Stimulated activated CD8-positive, alpha-beta memory T cell treated with anti-CD3 and anti-CD28 coated beads, Interleukin-15, amount 100 ng/mL, for 48 hours (primary cell): Measurements from ENCODE around the gene DNAI2.

ENCODE experiments used
- DNase-seq, 2 donors: peaks; one replicate each; pipeline ENCODE4 v3.0.0-alpha.2; 2020; ENCODE audit warnings: low read depth in 2 of 2

The DNAI2 gene

GRCh38 chr17:74305865-74306654 lies 32.0 kb downstream of the DNAI2 start:
- no peak for DNase-seq

- DNase-seq: no peak
Observed at GRCh38 chr17:74307984-74308773, 34.1 kb downstream of the DNAI2 start.

GRCh38 chr17:74309902-74310301 lies 35.9 kb downstream of the DNAI2 start:
- no peak for DNase-seq

GRCh38 chr17:74314877-74315276 lies 40.8 kb downstream of the DNAI2 start:
- no peak for DNase-seq

- DNase-seq: no peak
Observed at GRCh38 chr17:74316220-74316619, 42.2 kb downstream of the DNAI2 start.

- no peak for DNase-seq
Observed at GRCh38 chr17:74317071-74317470, 43.0 kb downstream of the DNAI2 start.

GRCh38 chr17:74318391-74318790 lies 44.4 kb downstream of the DNAI2 start:
- DNase-seq: no peak

GRCh38 chr17:74324521-74324920 lies 50.5 kb downstream of the DNAI2 start:
- no peak for DNase-seq

- no peak for DNase-seq
Observed at GRCh38 chr17:74325376-74325742, 51.3 kb downstream of the DNAI2 start.

GRCh38 chr17:74325743-74326379 lies 51.8 kb downstream of the DNAI2 start, which contains the start of gene KIF19:
Gene KIF19 (plus strand): TSS chr17:74326226. CDS start chr17:74326350, 124 bp downstream.
- peak; percentile 43 to 53 for DNase-seq

GRCh38 chr17:74326506-74326905 lies 52.5 kb downstream of the DNAI2 start:
- no peak for DNase-seq

GRCh38 chr17:74328487-74328886 lies 54.5 kb downstream of the DNAI2 start:
- DNase-seq: no peak

- no peak for DNase-seq
Observed at GRCh38 chr17:74329378-74329777, 55.3 kb downstream of the DNAI2 start.

GRCh38 chr17:74330446-74330845 lies 56.4 kb downstream of the DNAI2 start:
- DNase-seq: no peak

GRCh38 chr17:74332017-74332650 lies 58.1 kb downstream of the DNAI2 start:
- DNase-seq: no peak

- DNase-seq: no peak
Observed at GRCh38 chr17:74332763-74333283, 58.8 kb downstream of the DNAI2 start.

GRCh38 chr17:74334393-74335039 lies 60.5 kb downstream of the DNAI2 start:
- DNase-seq: no peak

GRCh38 chr17:74335529-74336062 lies 61.6 kb downstream of the DNAI2 start:
- DNase-seq: no peak

- DNase-seq: no peak
Observed at GRCh38 chr17:74336307-74336706, 62.3 kb downstream of the DNAI2 start.

- no peak for DNase-seq
Observed at GRCh38 chr17:74337834-74338500, 63.9 kb downstream of the DNAI2 start.
